Uterus (tissue), 4 donors: ENCODE measurements around the gene PLCE1. TPM values are rescaled to one million over a fixed set of nuclear protein-coding genes. Genes with fewer than 3 reads are reported as not detected.

ENCODE experiments used
- DNase-seq, 2 donors: peaks; one replicate each; pipeline ENCODE4 v3.0.0-alpha.2; 2019 to 2020
- H3K27ac ChIP-seq, 2 donors: fragments of 200-600 bp; sonication (generic); 1 replicate in 1 of 2; 2 replicates in 1 of 2; pipeline ENCODE4 v1.5.1; 2016 to 2018
- H3K27me3 ChIP-seq, 2 donors: fragments of 200-600 bp; sonication (generic); one replicate each; pipeline ENCODE4 v1.5.1; 2018 to 2019; ENCODE audit warnings: control low read depth in 1 of 2
- H3K36me3 ChIP-seq, 2 donors: fragments of 200-600 bp; sonication (generic); one replicate each; pipeline ENCODE4 v1.5.1; 2019; ENCODE audit warnings: control low read depth in 1 of 2
- H3K4me1 ChIP-seq, 2 donors: fragments of 200-600 bp; sonication (generic); one replicate each; pipeline ENCODE4 v1.5.1; 2018 to 2019; ENCODE audit warnings: control low read depth in 1 of 2
- H3K4me3 ChIP-seq, 2 donors: fragments of 200-600 bp; sonication (generic); 1 replicate in 1 of 2; 2 replicates in 1 of 2; pipeline ENCODE4 v1.5.1; 2018 to 2019; ENCODE audit warnings: mild to moderate bottlenecking in 1 of 2
- H3K9me3 ChIP-seq, 2 donors: fragments of 200-600 bp; sonication (generic); one replicate each; pipeline ENCODE4 v1.5.1; 2019; ENCODE audit warnings: control low read depth in 1 of 2
- POLR2A ChIP-seq, 2 donors: fragments of 450-650 bp; IDR thresholded peaks; one replicate each; pipeline ENCODE4 v1.6.1; 2016; ENCODE audit warnings: antibody characterized with exemption in 2 of 2, mild to moderate bottlenecking in 1 of 2, moderate library complexity in 1 of 2
- intact Hi-C: fragments of 100-400 bp; cut with DNase I; formaldehyde crosslinking; loops from one replicate; pipeline ENCODE4 v1.15.1; 2023; ENCODE audit warnings: low total_unique reads
- total RNA-seq, 4 donors: library from RNA; depleted of rRNA in 3 of 4; stranded (reverse); fragments of >200 nt in 3 of 4; gene quantifications; one replicate each; pipeline versions ENCODE4 v1.1.0 to v1.2.4, GENCODE V29; 2014 to 2023
- TF ChIP-seq, protein P1 (sequence below), 4 experiments: fragments of 200-600 bp in 2 of 4; fragments of 450-650 bp in 2 of 4; sonication (generic) in 2 of 4; IDR thresholded peaks; one replicate each; pipeline ENCODE4 v1.5.1; 2016 to 2019; ENCODE audit warnings: antibody characterized with exemption in 4 of 4, mild to moderate bottlenecking in 2 of 4, moderate library complexity in 1 of 4
- donor health status: DM: yes; HTN: yes; CAD: no.

Gene PLCE1
- total RNA-seq, 4 donors from 2014 or later = 7.1 to 21.7 (median 12.9) TPM

DNA sequence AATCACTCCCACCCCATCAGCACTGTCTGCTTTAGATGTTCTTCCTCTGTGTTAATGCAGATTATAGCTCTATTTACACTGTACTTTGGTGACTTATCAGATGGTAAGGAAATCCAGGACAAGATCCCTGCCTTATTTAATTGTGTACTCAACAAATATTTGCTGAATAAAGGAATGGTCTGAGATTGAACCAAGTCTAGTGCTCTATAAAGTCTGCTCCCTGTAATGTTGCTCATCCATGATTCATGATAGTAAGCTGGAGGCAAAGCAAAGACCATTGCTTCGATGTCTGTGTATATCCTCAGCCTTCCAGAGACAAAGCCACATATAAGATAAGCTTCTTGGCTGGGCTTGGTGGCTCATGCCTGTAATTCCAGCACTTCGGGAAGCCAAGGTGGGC, 33.5 kb downstream of the PLCE1 start:
- Histone ChIP-seq H3K36me3 (no peaks in the 10 kb centered on the region), H3K27ac (no peak overlapping the region), H3K4me3 (no peak overlapping the region), H3K27me3 (no peaks in the 10 kb centered on the region), H3K4me1 (no peaks in the 10 kb centered on the region), H3K9me3 (peaks cover 0 to 14% of the 10 kb centered on the region in 2 donors)
- intact Hi-C loops = no loop called here
- TF ChIP-seq, protein P1, sequence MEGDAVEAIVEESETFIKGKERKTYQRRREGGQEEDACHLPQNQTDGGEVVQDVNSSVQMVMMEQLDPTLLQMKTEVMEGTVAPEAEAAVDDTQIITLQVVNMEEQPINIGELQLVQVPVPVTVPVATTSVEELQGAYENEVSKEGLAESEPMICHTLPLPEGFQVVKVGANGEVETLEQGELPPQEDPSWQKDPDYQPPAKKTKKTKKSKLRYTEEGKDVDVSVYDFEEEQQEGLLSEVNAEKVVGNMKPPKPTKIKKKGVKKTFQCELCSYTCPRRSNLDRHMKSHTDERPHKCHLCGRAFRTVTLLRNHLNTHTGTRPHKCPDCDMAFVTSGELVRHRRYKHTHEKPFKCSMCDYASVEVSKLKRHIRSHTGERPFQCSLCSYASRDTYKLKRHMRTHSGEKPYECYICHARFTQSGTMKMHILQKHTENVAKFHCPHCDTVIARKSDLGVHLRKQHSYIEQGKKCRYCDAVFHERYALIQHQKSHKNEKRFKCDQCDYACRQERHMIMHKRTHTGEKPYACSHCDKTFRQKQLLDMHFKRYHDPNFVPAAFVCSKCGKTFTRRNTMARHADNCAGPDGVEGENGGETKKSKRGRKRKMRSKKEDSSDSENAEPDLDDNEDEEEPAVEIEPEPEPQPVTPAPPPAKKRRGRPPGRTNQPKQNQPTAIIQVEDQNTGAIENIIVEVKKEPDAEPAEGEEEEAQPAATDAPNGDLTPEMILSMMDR (IDR thresholded peaks at IDR 0.05) = no peak
- no peak for TF ChIP-seq POLR2A (IDR thresholded peaks at IDR 0.05)
- no peak for DNase-seq

GRCh38 chr10:94029955-94030354, 36.2 kb downstream of the PLCE1 start:
- TF ChIP-seq, protein P1 (IDR thresholded peaks at IDR 0.05) = no peak
- no peak for TF ChIP-seq POLR2A (IDR thresholded peaks at IDR 0.05)
- DNase-seq = no peak
- H3K9me3 ChIP-seq = peaks cover 0 to 14% of the 10 kb centered on the region in 2 donors
- H3K27ac ChIP-seq = no peak overlapping the region
- H3K4me1 ChIP-seq = no peaks in the 10 kb centered on the region
- no peak overlapping the region for H3K4me3 ChIP-seq
- H3K27me3 ChIP-seq = no peaks in the 10 kb centered on the region
- H3K36me3 ChIP-seq = no peaks in the 10 kb centered on the region
- intact Hi-C loops = no loop called here

GRCh38 chr10:94035982-94036765, 42.4 kb downstream of the PLCE1 start:
- intact Hi-C loops = no loop called here
- H3K4me1 ChIP-seq = no peaks in the 10 kb centered on the region
- TF ChIP-seq, protein P1 (IDR thresholded peaks at IDR 0.05) = no peak
- no peak for TF ChIP-seq POLR2A (IDR thresholded peaks at IDR 0.05)
- no peaks in the 10 kb centered on the region for H3K9me3 ChIP-seq
- H3K27ac ChIP-seq = no peak overlapping the region
- H3K36me3 ChIP-seq = no peaks in the 10 kb centered on the region
- H3K4me3 ChIP-seq = no peak overlapping the region
- no peak for DNase-seq
- no peaks in the 10 kb centered on the region for H3K27me3 ChIP-seq

- TF ChIP-seq POLR2A (IDR thresholded peaks at IDR 0.05) = no peak
- TF ChIP-seq, protein P1 (IDR thresholded peaks at IDR 0.05) = no peak
- Histone ChIP-seq H3K27me3 (no peaks in the 10 kb centered on the region), H3K9me3 (no peaks in the 10 kb centered on the region), H3K27ac (no peak overlapping the region), H3K4me3 (no peak overlapping the region), H3K36me3 (no peaks in the 10 kb centered on the region), H3K4me1 (no peaks in the 10 kb centered on the region)
- intact Hi-C loops = no loop called here
- no peak for DNase-seq
Measured at GRCh38 chr10:94036766-94037033, 43.0 kb downstream of the PLCE1 start.

DNA sequence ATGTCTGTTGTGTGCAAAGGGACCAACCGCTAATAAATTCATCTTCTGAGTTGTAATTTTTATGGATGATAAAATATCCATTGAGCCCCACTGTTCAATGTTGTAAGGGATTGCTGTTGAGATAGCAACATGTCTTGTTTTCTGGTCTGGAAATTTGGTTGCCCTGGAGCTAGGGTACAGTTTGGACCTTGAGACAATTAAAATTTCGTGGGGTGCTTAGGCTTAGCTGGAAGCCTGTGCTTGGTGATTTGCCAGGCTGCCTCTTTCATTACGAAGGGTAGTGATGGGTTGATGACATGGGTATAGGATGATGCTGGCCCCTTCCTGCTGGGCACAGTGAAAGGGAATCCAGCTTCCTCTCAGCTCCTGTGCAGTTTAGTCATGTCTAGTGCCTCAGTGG, 43.6 kb downstream of the PLCE1 start:
- no peak for DNase-seq
- H3K4me1 ChIP-seq = no peaks in the 10 kb centered on the region
- intact Hi-C loops = no loop called here

More for the DNA sequence above, 43.6 kb downstream of the PLCE1 start:
- H3K36me3 ChIP-seq = no peaks in the 10 kb centered on the region
- H3K27me3 ChIP-seq = no peaks in the 10 kb centered on the region
- no peak overlapping the region for H3K27ac ChIP-seq
- TF ChIP-seq, protein P1 (IDR thresholded peaks at IDR 0.05) = no peak
- TF ChIP-seq POLR2A (IDR thresholded peaks at IDR 0.05) = no peak
- no peak overlapping the region for H3K4me3 ChIP-seq
- H3K9me3 ChIP-seq = no peaks in the 10 kb centered on the region
